NCI-H1436 (cell line): ENCODE data around the gene ZNF281.

Experiments used
- DNase-seq: peaks from one replicate; lab custom pipeline; 2025; lab: John Stamatoyannopoulos, UW

Gene ZNF281

GRCh38 chr1:200386416-200386815 is 23.4 kb downstream of the ZNF281 start:
- DNase-seq: no peak

DNA sequence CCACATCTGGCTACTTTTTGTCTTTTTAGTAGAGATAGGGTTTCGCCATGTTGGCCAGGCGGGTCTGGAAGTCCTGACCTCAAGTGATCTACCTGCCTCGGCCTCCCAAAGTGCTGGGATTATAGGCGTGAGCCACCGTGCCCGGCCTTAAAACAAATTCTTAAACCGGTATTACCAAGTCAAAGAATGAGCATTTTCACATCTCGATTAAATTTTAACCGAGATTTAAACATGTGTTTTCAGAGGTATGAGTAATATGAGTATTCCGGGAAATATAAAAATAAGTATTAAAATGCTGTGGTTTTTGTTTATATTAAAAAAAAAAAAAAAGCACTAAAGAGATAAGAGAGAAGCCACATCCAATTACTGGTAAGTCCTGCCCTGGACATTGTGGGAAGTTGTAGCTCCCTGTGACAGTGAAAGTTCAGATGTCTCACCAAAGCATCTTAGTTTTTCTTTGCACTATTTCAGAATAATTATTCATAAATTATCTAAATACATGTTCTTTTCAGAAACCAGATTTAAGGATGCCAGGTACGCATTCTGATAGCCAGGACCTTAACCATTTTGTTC is 24.9 kb downstream of the ZNF281 start:
- DNase-seq: no peak

- no peak for DNase-seq
Measured at GRCh38 chr1:200381256-200381984, 28.4 kb downstream of the ZNF281 start.

GRCh38 chr1:200380589-200381021 is 29.2 kb downstream of the ZNF281 start:
- no peak for DNase-seq

GRCh38 chr1:200379940-200380588 is 29.8 kb downstream of the ZNF281 start:
- no peak for DNase-seq

- no peak for DNase-seq
Measured at GRCh38 chr1:200379432-200379757, 30.4 kb downstream of the ZNF281 start.

DNA sequence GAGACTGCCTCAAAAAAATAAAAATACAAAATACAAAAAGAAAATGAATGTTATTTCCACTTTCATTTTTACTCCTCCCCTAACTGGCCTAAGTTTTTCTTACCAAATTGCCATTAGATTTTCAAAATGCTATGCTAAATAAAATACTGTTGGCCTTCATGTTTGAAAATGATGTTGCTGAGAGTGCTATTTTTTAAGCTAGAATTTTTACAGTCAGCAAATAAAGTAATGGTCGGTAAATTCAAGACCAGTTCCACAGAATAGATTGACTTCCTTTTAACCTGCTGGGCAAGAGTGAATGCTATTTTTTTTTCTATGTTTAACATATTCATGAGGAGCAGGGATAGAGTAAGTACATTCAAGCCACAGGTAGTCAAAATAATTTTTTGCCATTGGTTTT is 31.7 kb downstream of the ZNF281 start:
- DNase-seq: no peak

DNA sequence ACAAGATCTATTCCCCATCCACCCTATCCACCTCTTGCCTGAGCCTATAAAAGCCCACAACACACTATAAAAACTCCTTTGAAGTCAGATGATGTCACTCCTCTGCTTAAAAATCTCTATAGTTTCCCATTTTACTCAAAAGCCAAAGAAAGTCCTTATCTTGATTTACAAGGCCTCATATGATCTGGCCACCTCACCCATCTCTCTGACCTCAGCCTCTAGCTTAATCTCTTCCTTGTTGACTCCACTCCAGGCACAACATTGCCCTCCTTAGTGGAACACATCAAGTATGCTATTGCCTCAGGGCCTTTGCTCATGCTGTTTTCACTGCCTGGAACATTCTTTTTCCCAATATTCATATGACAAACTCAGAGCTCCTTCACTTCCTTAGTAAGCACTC is 33.3 kb downstream of the ZNF281 start:
- no peak for DNase-seq

- no peak for DNase-seq
Measured at GRCh38 chr1:200374569-200375295, 35.1 kb downstream of the ZNF281 start.

GRCh38 chr1:200373811-200374231 is 36.0 kb downstream of the ZNF281 start:
- DNase-seq: no peak

DNA sequence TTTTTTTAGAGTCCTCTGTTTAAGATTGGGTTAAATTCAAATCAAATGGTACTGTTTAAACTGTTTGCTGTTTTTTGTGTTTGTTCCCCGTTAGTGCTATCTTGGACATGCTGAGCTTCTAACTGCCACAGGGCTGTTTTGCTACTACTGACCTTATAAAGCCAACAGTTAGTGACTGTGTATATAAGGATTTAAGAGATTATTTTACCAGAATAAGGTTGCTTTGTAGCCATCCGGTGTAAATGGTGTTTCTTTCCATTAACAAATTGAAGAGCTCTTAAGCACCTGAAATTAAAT is 37.0 kb downstream of the ZNF281 start:
- no peak for DNase-seq

DNA sequence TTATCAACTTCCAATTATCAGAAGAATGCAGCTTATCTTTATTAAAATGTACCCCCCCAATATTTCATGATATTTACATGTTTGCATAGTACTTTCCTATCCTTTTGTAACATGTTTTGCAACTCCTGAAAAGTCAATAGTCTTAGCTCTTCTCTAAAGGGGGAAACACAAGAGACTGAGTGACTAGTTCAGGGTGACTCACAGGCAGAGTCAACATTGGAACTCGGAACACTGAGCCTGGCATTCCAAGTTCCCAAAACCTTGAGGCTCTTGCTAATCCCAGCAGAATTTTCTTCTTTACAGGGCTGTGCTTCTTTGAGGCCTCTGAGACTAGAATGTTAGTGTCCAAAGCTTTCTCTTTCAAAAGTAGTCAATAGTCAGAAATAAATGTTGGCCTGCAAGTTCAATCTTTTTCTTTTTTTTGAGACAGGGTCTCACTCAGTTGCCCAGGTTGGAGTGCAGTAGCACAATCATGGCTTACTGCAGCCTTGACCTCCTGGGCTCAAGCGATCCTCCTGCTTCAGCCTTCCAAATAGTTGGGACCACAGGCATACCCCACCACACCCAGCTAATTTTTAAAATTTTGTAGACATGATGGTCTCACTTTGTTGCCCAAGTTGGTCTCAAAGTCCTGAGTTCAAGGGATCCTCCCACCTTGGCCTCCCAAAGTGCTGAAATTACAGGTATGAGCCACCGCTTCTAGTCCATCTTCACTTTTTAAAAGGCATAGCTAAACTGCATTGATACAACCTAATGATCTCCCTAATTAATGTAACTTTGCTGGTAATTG is 37.5 kb downstream of the ZNF281 start:
- DNase-seq: no peak

GRCh38 chr1:200369706-200370105 is 40.1 kb downstream of the ZNF281 start:
- no peak for DNase-seq

DNA sequence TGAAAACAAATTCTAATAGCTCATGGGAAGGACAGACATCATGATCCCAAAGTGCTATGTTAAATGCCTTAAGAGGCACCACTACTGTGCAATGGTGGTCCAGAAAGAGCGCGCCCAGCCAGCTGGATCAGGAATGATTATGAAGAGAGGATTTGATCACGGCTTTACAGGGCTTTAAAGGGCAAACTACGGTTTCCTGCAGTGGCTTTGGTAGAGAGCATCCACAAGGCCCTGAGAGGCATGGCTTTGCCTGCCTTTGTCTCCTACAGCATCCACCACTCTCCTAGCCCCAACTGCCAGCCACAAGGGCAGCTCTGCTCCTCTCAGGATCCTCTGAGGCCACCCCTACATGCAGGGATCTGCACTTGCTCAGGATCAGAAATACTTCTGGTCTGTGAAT is 40.7 kb downstream of the ZNF281 start:
- DNase-seq: no peak

- no peak for DNase-seq
Measured at GRCh38 chr1:200368556-200368955, 41.3 kb downstream of the ZNF281 start.

GRCh38 chr1:200367841-200368534 is 41.8 kb downstream of the ZNF281 start:
- DNase-seq: no peak

GRCh38 chr1:200366577-200367253 is 43.1 kb downstream of the ZNF281 start:
- no peak for DNase-seq

GRCh38 chr1:200365897-200366426 is 43.9 kb downstream of the ZNF281 start:
- no peak for DNase-seq

- no peak for DNase-seq
Measured at GRCh38 chr1:200364831-200365230, 45.0 kb downstream of the ZNF281 start.

GRCh38 chr1:200364091-200364759 is 45.6 kb downstream of the ZNF281 start:
- no peak for DNase-seq
